ENCODE measurements around the gene GALNT13.

GALNT13 gene

GRCh38 chr2:154125891-154126290, 254.2 kb downstream of the GALNT13 start:
- no peak for DNase-seq (ENCODE audit: low read depth in 2 of 2)

GRCh38 chr2:154130821-154131220, 259.1 kb downstream of the GALNT13 start:
- DNase-seq (ENCODE audit: low read depth in 2 of 2): no peak

GRCh38 chr2:154132827-154133226, 261.1 kb downstream of the GALNT13 start:
- DNase-seq (ENCODE audit: low read depth in 2 of 2): no peak

GRCh38 chr2:154133823-154134222, 262.1 kb downstream of the GALNT13 start:
- no peak for DNase-seq (ENCODE audit: low read depth in 2 of 2)

GRCh38 chr2:154140249-154141025, 268.7 kb downstream of the GALNT13 start:
- no peak for DNase-seq (ENCODE audit: low read depth in 2 of 2)

GRCh38 chr2:154142480-154142879, 270.8 kb downstream of the GALNT13 start:
- DNase-seq (ENCODE audit: low read depth in 2 of 2): no peak

GRCh38 chr2:154143105-154143504, 271.4 kb downstream of the GALNT13 start:
- no peak for DNase-seq (ENCODE audit: low read depth in 2 of 2)

GRCh38 chr2:154158101-154158500, 286.4 kb downstream of the GALNT13 start:
- no peak for DNase-seq (ENCODE audit: low read depth in 2 of 2)

GRCh38 chr2:154161286-154161685, 289.6 kb downstream of the GALNT13 start:
- no peak for DNase-seq (ENCODE audit: low read depth in 2 of 2)

GRCh38 chr2:154170400-154170799, 298.7 kb downstream of the GALNT13 start:
- DNase-seq (ENCODE audit: low read depth in 2 of 2): no peak

GRCh38 chr2:154173164-154173563, 301.4 kb downstream of the GALNT13 start:
- no peak for DNase-seq (ENCODE audit: low read depth in 2 of 2)

GRCh38 chr2:154173919-154174318, 302.2 kb downstream of the GALNT13 start:
- no peak for DNase-seq (ENCODE audit: low read depth in 2 of 2)

GRCh38 chr2:154182008-154182407, 310.3 kb downstream of the GALNT13 start:
- DNase-seq (ENCODE audit: low read depth in 2 of 2): no peak

GRCh38 chr2:154187948-154188347, 316.2 kb downstream of the GALNT13 start:
- DNase-seq (ENCODE audit: low read depth in 2 of 2): no peak

GRCh38 chr2:154189953-154190352, 318.2 kb downstream of the GALNT13 start:
- DNase-seq (ENCODE audit: low read depth in 2 of 2): no peak

- DNase-seq (ENCODE audit: low read depth in 2 of 2): no peak
Measured at GRCh38 chr2:154193246-154193645, 321.5 kb downstream of the GALNT13 start.

GRCh38 chr2:154194909-154195643, 323.4 kb downstream of the GALNT13 start:
- no peak for DNase-seq (ENCODE audit: low read depth in 2 of 2)

GRCh38 chr2:154195644-154196195, 324.0 kb downstream of the GALNT13 start:
- no peak for DNase-seq (ENCODE audit: low read depth in 2 of 2)

GRCh38 chr2:154198866-154199265, 327.1 kb downstream of the GALNT13 start:
- DNase-seq (ENCODE audit: low read depth in 2 of 2): no peak

GRCh38 chr2:154203206-154203605, 331.5 kb downstream of the GALNT13 start:
- no peak for DNase-seq (ENCODE audit: low read depth in 2 of 2)

GRCh38 chr2:154203902-154204301, 332.2 kb downstream of the GALNT13 start:
- DNase-seq (ENCODE audit: low read depth in 2 of 2): no peak

- no peak for DNase-seq (ENCODE audit: low read depth in 2 of 2)
Measured at GRCh38 chr2:154207288-154208047, 335.7 kb downstream of the GALNT13 start.
